Left ventricle myocardium inferior (tissue), 1 donor: Measurements from ENCODE around the gene AOAH. TPM values are rescaled to one million over a fixed set of nuclear protein-coding genes. Genes with fewer than 3 reads are reported as not detected.

Source experiments
- DNase-seq: peaks from one replicate; pipeline ENCODE4 v3.0.0-alpha.2; 2020
- H3K27ac ChIP-seq: fragments of 200-600 bp; replicated peaks from 2 replicates; pipeline ENCODE4 v1.8.0; 2021
- H3K27me3 ChIP-seq: fragments of 200-600 bp; 2 replicates; pipeline ENCODE4 v1.8.0; 2021; ENCODE audit warnings: low read depth
- H3K36me3 ChIP-seq: fragments of 200-600 bp; 2 replicates; pipeline ENCODE4 v1.8.0; 2021
- H3K4me1 ChIP-seq: fragments of 200-600 bp; 2 replicates; pipeline ENCODE4 v1.8.0; 2021
- H3K4me3 ChIP-seq: fragments of 200-600 bp; 2 replicates; pipeline ENCODE4 v1.8.0; 2021; ENCODE audit warnings: mild to moderate bottlenecking, moderate library complexity
- H3K9me3 ChIP-seq: fragments of 200-600 bp; replicated peaks from 2 replicates; pipeline ENCODE4 v1.8.0; 2021
- intact Hi-C: fragments of 100-400 bp; cut with micrococcal nuclease; formaldehyde crosslinking; loops from one replicate; pipeline ENCODE4 v1.11.0; 2022
- total RNA-seq: library from RNA; stranded (reverse); fragmentation: NEBNext Ultra II Directional; extraction: Animal tissue kit (Norgen Biotek cat#: 25700); gene quantifications from one replicate; pipeline ENCODE4 v1.2.1, GENCODE V29; 2021
- TF ChIP-seq, protein P1 (sequence below): fragments of 200-600 bp; IDR thresholded peaks from 2 replicates; pipeline ENCODE4 v1.8.0; 2021; ENCODE audit warnings: antibody characterized with exemption, mild to moderate bottlenecking, borderline replicate concordance
- donor health status: DM: no; HTN: yes; CAD: no; lungs with severe emphysema.

Gene AOAH
- total RNA-seq, 1 donor from 2014 or later = 1.9 TPM

DNA sequence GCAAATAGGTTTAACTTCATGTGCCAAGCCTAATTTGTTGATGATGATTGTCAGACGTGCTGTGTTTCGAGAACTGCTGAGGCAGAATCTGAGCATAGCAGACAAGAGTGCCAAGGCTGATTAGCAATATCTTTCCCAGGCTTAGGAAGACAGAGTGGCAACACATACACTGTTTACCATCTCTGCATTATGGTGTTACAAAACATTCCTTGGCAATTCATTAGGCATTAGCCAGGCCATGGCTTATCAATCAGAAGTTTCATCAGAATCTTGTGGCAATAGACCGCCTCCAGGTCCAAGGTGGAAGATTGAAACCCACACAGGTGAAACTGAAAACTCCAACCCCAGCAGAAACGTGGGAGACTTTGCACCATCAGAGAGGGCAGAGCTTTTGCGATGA is 148.5 kb downstream of the AOAH start:
- H3K4me3 ChIP-seq = no peak overlapping the region
- H3K36me3 ChIP-seq = no peaks in the 10 kb centered on the region
- no peaks in the 10 kb centered on the region for H3K27me3 ChIP-seq
- TF ChIP-seq, protein P1, sequence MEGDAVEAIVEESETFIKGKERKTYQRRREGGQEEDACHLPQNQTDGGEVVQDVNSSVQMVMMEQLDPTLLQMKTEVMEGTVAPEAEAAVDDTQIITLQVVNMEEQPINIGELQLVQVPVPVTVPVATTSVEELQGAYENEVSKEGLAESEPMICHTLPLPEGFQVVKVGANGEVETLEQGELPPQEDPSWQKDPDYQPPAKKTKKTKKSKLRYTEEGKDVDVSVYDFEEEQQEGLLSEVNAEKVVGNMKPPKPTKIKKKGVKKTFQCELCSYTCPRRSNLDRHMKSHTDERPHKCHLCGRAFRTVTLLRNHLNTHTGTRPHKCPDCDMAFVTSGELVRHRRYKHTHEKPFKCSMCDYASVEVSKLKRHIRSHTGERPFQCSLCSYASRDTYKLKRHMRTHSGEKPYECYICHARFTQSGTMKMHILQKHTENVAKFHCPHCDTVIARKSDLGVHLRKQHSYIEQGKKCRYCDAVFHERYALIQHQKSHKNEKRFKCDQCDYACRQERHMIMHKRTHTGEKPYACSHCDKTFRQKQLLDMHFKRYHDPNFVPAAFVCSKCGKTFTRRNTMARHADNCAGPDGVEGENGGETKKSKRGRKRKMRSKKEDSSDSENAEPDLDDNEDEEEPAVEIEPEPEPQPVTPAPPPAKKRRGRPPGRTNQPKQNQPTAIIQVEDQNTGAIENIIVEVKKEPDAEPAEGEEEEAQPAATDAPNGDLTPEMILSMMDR = no peak
- no peak overlapping the region for H3K27ac ChIP-seq
- H3K9me3 ChIP-seq = peaks cover 38% of the 10 kb centered on the region
- DNase-seq = no peak
- intact Hi-C loops = no loop called here
- no peaks in the 10 kb centered on the region for H3K4me1 ChIP-seq

DNA sequence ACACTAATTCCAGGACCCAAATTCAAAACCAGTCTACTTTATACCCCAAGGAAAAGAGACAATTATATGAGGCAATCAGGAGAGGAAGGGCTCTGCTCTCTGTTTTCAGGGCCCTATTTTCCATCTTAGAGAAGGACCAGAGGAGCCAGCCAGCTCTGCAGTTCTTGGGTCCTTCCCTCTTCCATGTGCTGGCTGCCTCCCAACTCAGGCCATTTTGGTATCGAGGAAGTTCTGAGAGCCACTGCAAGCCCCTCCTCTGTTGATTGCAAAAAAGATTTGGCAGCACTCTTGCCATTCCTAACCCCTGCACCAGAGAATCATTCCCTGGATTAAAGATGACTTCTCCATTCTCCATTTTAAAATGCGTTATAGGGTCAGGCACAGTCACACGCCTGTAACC is 151.2 kb downstream of the AOAH start:
- DNase-seq = no peak
- no peaks in the 10 kb centered on the region for H3K4me1 ChIP-seq
- H3K9me3 ChIP-seq = peaks cover 15% of the 10 kb centered on the region
- H3K27me3 ChIP-seq = no peaks in the 10 kb centered on the region
- TF ChIP-seq, protein P1 = no peak
- no peak overlapping the region for H3K4me3 ChIP-seq
- H3K27ac ChIP-seq = no peak overlapping the region
- no peaks in the 10 kb centered on the region for H3K36me3 ChIP-seq
- intact Hi-C loops = no loop called here

DNA sequence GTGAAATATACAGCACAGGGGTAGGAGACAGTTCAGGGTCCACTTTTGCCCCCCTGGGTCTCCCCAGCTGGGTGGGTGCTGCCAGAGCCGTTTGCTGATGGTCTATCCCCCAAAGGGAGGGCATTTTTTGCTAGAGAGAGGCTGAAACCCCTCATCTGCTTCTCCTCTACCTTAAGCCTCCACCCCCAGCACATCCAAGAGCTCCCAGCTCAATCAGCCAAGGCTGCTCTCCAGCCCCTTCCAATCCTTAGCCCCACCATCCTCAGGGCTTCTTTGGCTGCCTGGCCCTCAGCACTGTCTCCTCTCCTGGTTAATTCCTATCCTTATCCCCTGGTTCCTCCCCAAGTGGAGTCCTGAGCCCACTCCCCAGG is 153.1 kb downstream of the AOAH start:
- Histone ChIP-seq H3K4me3 (no peak overlapping the region), H3K27me3 (no peaks in the 10 kb centered on the region), H3K36me3 (no peaks in the 10 kb centered on the region), H3K9me3 (no peaks in the 10 kb centered on the region), H3K27ac (no peak overlapping the region), H3K4me1 (no peaks in the 10 kb centered on the region)
- no peak for DNase-seq
- intact Hi-C loops = no loop called here
- TF ChIP-seq, protein P1 = no peak

DNA sequence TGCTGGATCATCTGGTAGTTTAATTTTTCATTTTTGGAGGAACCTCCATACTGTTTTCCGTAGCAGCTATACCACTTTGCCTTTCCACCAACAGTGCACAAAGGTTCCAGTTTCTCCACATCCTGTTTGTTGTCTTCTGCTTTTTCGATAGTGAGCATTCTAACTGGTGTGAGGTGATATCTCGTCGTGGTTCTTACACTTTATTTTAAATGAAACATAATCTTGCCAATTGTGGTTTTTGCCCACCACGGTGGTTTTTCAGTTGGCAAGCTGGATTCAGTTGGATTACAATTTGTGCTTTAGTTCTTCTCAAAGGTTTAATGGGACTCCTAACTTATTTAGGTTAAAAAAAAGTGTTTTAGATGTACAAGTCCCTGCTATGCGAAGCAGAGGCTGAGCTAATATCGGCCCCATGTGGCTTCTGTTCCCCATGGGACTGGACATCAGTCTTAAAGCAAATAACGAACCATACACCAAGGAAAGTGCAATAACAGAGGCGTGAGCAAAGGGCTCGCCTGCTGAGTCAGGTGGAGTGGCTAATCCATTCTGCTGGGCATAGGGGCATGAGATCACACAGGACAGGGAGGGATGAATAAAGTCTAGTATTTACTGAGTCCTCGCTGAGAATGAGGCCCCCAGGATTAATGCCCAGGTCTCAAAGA is 153.6 kb downstream of the AOAH start:
- no peaks in the 10 kb centered on the region for H3K4me1 ChIP-seq
- TF ChIP-seq, protein P1 = no peak
- DNase-seq = no peak

DNA sequence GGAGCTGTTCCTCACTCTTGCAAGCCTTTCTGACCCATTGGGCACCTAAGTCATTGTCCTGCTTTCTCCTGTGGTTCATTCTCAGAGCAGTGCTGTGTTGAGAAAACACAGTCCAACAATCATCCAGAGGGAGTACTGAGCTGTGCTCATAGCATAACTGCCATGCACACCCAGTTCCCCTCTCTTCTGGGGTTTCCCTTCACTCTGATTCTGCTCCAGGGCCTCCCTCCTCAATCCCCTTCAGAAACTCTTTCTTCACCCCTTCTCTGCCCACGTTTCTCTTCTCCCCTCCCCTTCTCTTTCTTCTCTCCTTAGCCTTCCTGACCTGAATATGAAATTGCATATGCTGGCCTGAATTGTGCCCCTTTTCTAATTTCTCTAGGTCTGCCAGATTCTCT is 155.8 kb downstream of the AOAH start:
- TF ChIP-seq, protein P1 = no peak
- no peaks in the 10 kb centered on the region for H3K9me3 ChIP-seq
- no peak overlapping the region for H3K4me3 ChIP-seq
- no peaks in the 10 kb centered on the region for H3K27me3 ChIP-seq
- no peak for DNase-seq
- H3K36me3 ChIP-seq = no peaks in the 10 kb centered on the region
- peaks cover 8% of the 10 kb centered on the region for H3K4me1 ChIP-seq
- no peak overlapping the region for H3K27ac ChIP-seq
- intact Hi-C loops = no loop called here

More for the DNA sequence above, 153.6 kb downstream of the AOAH start:
- intact Hi-C loops = no loop called here
- Histone ChIP-seq H3K36me3 (no peaks in the 10 kb centered on the region), H3K27me3 (no peaks in the 10 kb centered on the region), H3K4me3 (no peak overlapping the region), H3K9me3 (no peaks in the 10 kb centered on the region), H3K27ac (no peak overlapping the region)
